HG03432 (cell line): ENCODE results near the gene SETD2.
"Not testable (repeated sequence)": the region's sequence is repeated elsewhere in the genome, so short reads cannot be mapped to it uniquely, and the experiment has no call there.

Source experiments
- ATAC-seq: cut with Tn5 transposase; IDR thresholded peaks from one replicate; pipeline ENCODE4 v1.9.1; 2021; ENCODE audit warnings: mild to moderate bottlenecking, moderate library complexity; ENCODE audit not compliant: unreplicated experiment

The SETD2 gene, protein sequence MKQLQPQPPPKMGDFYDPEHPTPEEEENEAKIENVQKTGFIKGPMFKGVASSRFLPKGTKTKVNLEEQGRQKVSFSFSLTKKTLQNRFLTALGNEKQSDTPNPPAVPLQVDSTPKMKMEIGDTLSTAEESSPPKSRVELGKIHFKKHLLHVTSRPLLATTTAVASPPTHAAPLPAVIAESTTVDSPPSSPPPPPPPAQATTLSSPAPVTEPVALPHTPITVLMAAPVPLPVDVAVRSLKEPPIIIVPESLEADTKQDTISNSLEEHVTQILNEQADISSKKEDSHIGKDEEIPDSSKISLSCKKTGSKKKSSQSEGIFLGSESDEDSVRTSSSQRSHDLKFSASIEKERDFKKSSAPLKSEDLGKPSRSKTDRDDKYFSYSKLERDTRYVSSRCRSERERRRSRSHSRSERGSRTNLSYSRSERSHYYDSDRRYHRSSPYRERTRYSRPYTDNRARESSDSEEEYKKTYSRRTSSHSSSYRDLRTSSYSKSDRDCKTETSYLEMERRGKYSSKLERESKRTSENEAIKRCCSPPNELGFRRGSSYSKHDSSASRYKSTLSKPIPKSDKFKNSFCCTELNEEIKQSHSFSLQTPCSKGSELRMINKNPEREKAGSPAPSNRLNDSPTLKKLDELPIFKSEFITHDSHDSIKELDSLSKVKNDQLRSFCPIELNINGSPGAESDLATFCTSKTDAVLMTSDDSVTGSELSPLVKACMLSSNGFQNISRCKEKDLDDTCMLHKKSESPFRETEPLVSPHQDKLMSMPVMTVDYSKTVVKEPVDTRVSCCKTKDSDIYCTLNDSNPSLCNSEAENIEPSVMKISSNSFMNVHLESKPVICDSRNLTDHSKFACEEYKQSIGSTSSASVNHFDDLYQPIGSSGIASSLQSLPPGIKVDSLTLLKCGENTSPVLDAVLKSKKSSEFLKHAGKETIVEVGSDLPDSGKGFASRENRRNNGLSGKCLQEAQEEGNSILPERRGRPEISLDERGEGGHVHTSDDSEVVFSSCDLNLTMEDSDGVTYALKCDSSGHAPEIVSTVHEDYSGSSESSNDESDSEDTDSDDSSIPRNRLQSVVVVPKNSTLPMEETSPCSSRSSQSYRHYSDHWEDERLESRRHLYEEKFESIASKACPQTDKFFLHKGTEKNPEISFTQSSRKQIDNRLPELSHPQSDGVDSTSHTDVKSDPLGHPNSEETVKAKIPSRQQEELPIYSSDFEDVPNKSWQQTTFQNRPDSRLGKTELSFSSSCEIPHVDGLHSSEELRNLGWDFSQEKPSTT (N-terminal part only)

DNA sequence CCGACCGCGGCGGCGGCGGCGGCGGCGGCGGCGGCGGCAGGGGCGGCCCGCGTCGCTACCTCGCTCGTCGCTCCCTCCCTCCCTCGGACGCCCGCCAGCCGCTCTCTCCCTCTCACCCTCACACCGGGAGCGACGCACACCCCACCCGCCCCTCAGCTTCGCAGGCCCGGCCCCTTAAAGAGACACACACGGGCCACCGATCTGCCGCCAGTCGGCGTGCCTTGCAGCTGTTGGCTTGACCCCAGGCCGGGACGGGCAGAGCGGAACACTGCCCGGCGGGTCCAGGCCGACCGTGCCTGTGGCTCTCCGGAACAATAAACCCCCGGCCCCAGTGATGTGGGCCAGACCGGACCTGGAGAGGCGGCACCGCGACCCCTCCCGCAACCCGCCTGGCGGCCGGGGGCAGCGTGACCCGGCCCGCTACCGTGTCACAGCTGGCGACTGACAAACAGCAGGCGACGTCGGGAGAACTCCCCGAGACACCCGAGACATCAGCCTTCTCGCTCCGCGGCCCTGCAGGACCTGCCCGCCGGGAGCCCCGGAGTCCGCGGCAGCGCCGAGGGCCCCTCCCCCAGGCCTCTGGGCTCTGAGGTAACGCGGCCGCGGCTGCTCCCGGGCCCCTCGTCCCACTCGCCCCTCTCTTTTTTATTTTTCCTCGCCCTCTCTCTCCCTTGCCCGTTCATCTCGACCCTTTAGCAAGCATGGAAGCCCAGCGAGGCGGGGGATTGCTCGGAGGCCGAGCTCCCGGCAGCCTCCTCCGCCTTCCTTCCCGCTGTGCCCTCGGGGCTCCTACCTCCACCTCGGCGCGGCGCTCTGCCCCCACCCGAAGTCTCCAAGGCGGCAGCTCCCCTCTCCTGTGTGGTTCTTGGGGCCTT lies at the start of gene SETD2:
Gene SETD2 (minus strand): TSS at position 107 of the 875 bp plus-strand sequence. CDS start 189 bp downstream, outside the sequence.
- ATAC-seq = peak; percentile 77

DNA sequence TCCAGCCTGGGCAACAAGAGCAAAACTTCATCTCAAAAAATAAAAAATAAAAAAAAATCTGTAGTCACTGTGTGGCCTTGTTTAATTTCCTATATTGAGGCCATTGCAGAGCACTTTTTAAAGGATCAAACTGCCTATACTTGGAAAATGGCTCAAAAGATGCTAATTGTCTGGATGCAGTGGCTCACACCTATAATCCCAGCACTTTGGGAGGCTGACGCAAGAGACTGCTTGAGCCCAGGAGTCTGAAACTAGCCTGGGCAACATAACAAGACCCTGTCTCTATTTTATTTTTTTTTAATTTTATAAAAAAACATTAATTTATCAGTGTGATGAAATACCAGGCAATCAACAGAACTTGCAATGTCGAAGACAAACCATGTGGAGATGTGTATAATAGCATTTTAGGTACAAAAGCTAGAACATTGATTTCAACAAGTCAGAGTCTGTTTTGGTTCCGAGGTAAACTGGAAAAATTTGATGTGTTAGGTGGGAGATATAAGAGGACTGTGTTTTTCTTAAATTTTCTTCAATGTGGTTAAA lies 47.0 kb upstream of the SETD2 start:
- no peak for ATAC-seq

DNA sequence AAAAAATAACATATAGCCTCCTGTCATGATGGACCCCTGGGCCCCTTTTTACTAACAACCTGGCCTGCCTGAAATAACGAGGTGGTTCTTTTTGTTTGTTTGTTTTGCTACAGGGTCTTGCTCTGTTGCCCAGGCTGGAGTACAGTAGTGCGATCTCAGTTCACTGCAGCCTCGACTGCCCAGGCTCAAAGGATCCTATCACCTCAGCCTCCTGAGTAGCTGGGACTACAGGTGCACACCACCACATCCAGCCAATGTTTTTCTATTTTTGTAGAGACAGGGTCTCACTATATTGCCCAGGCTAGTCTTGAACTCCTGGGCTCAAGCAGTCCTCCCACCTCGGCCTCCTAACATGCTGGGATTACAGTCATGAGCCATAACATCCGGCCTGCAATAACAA lies 42.1 kb upstream of the SETD2 start:
- ATAC-seq = not testable (repeated sequence)

DNA sequence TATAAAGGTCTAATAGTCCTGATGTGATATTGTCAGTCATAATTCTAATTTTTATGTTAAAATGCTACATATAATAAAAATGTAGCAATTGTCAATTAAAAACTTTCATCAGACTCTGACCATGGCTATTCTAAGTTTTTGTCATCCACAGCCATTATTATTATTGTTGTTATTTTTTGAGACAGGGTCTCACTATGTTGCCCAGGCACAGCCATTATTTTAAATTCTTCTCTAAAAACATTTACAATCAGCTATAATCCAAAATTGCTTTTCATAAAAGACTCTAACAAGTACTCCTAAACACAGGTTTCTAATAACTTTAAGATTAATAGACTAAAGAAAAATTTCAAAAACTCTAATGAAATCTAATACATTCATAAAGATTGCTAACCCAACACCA lies 41.0 kb upstream of the SETD2 start:
- no peak for ATAC-seq

DNA sequence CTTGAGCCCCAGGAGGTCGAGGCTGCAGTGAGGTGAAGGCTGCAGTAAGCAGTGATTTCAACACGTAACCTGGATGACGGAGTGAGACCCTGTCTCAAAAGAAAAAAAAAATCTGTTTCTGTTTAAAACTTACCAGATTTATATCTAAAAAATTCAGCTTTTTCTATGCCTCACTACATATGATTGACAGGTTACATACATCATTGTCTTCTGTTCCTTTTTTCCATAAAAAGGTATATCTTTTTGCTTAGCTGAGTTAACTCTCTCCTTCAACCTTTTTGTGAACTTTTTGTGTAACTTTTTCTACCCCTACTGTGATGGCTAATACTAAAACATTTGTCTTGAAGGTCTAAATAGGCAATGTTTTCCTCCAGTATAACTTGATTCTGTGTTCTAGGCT lies 38.6 kb upstream of the SETD2 start:
- no peak for ATAC-seq

DNA sequence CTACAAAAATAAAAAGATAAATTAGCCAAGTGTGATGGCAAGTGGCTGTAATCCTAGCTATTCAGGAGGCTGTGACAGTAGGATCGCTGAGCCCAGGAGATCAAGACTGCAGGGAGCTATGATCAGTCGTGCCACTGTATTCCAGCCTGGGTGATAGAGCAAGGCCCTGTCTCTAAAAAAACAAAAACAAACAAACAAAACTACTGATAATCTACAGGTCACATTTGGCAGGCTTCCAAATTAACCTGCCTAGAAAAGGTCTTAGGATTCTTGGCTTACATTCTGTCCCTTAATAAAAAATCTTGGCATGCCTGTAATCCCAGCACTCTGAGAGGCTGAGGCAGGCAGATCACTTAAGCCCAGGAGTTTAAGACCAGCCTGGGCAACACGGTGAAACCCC lies 33.4 kb upstream of the SETD2 start:
- no peak for ATAC-seq

DNA sequence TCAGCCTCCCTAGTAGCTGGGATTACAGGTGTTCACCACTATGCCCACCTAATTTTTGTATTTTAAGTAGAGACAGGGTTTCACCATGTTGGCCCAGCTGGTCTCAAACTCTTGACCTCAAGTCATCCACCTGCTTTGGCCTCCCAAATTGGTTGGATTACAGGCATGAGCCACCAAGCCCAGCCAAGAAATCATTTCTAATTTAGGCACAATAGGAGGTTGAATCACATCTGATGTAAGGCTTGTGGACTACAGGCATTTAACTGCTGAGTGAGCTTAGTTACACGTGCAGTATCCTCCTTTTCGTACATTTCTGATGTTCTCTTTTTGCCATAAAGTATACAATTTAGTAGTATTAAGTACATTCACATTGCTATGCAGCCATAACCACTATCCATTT lies 31.1 kb upstream of the SETD2 start:
- no peak for ATAC-seq

DNA sequence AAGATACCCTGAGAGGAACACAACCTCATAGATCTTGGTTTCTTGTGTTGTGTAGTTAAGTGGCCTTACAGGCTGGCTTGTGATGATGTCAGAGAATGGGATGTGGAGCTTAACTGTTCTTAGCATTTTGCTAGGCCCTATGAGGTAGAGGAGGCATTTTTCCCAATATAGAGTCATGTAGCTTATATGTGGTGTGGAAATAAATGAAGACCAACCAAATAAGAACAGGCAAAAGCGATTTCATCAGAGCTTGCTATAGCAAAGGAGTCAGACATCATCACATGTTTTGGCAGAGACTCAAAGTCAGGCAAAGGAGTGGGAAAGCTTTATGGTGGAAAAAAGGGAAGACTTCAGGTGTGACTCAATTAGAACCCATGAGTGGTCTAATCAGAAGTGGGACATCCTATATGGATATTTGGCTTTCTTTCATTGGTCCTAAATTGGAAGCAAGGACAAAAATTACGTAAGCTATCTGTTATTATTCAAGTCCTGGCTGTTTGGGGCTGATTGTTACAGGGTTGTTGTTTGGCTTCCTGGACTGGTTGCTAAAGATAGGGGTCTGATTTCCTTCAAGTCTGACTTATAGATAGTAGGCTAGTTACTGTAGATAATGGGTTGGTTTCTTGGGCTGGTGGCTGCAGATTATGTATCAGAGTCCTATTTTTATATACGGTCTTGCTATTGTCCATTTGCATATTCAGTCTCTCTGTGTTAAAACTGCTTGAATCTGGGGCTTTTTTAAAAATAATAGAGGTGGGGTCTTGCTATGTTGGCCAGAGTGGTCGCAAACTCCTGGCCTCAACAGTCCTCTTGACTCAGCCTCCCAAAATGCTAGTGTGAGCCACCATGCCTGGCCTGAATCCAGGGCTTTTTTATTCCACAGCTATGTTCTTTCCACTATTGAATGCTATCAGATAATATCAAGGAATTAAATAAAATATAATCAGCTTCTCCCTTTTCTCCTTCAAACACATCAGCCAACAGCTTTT lies 30.3 kb upstream of the SETD2 start:
- ATAC-seq = no peak

DNA sequence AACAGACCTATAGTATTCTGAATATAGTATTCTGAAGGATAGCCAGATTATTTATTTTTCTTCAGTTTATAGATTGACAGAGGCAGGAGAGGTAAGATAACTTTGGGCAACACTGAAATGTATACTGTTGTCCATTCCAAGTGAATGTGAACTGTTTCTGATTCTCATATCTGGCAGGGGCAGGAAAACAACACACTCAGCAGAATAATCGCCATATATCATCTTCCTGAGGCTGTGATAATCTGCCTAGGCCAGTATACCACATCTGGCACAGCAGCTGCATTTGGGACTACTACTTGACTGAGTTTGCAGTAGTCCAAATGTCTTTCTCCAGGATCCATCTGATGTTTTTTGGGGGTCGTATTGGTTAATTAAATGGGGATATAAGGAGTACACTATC lies 22.4 kb upstream of the SETD2 start:
- ATAC-seq = no peak

DNA sequence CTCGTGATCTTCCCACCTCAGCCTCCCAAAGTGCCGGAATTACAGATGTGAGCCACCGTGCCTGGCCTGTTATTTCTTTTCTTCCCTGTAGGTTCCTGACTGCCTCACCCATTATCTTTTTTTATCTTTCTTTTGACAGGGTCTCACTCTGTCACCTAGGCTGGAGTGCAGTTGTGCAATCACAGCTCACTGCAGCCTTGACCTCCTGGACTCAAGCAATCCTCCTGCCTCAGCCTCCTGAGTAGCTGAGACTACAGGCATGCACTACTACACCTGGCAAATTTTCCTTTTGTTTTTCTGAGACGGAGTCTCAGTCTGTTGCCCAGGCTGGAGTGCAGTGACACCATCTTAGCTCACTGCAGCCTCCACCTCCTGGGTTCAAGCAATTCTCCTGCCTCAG lies 17.8 kb upstream of the SETD2 start:
- ATAC-seq = not testable (repeated sequence)

DNA sequence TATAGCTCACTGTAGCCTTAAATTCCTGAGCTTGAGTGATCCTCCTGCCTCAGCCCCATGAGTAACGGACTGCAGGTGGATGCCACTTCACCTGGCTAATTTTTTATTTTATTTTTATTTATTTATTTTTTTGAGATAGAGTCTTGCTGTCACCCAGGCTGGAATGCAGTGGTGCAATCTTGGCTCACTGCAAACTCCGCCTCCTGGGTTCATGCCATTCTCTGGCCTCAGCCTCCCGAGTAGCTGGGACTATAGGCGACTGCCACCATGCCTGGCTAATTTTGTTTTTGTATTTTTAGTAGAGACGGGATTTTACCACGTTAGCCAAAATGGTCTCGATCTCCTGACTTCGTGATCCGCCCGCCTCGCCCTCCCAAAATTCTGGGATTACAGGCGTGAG lies 16.1 kb upstream of the SETD2 start:
- not testable (repeated sequence) for ATAC-seq

DNA sequence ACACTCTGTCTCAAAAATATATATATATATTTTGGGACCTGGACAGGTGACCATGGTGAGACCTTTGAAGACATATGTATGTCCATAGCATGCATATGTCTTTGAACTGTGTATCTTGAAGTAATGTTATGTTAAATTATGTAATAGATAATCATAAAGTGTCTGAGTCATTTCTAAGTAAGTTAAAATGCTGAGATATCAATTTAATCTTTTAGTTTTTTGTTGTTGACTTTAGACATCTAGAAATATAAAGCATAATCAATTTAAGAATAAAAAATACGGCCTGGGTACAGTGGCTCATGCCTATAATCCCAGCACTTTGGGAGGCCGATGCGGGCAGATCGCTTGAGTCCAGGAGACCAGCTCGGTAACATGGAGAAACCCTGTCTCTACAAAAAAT lies 12.7 kb upstream of the SETD2 start:
- ATAC-seq = no peak

DNA sequence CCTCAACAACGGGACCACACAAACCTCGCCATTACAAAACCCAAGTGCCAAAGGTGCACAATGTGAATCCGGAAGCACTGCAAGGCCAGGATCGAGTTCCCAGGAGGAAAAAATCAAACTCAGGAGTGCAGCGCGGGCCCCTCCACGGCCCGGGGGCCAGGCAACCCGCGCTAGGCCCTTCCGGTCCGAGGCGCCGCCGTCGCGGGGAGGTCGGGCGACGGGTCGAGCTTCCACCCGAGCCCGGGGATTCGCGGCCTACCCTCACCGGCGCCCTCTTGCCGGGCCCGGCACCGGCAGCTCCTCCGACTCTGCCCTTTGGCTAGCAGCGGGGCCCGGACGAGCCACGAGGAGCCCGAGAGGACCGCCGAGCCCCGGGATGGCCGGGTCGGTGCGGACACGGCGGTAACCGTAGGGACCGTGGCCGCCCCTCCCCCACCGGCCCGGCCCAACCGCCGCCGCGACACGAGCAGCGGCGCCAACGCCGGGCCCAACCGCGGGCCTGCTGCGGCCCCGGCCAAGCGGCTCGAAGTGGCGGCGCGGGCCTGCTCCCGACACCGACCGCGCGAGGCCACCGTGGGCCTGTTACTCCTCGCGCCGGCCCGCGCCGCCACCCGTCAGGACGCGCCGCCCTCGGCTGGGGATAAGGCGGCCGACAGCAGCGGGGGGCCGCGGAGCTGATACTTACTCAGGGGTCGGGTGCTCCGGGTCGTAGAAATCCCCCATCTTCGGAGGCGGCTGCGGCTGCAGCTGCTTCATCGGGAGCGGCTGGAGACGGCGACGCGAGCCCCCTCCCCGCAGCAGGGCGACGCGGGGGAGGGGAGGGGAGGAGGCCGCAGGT lies 525 bp downstream of the SETD2 start:
- ATAC-seq = peak; percentile 30

DNA sequence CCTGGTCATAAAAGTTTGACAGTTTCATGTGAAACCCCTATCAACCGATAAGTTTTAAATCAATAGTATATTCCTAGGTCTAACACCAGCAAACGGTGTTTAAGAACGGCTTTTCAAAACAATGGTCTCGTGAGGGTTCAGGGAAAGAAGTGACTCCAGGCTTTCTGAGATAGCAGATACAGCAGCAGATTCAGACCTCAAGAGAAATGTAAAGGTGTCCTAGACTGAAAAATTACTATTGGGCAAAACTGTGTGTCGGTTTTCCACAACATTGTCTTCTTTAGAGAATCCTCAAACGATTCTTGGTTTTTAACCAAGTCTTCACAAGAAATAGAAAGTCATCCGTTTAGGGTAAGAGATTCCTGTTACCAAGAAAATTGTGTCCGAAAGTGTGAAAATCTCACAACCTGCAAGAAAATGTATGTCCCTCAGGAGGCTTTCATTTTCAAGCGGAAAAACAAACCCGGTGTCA lies 1.2 kb downstream of the SETD2 start:
- ATAC-seq = no peak

DNA sequence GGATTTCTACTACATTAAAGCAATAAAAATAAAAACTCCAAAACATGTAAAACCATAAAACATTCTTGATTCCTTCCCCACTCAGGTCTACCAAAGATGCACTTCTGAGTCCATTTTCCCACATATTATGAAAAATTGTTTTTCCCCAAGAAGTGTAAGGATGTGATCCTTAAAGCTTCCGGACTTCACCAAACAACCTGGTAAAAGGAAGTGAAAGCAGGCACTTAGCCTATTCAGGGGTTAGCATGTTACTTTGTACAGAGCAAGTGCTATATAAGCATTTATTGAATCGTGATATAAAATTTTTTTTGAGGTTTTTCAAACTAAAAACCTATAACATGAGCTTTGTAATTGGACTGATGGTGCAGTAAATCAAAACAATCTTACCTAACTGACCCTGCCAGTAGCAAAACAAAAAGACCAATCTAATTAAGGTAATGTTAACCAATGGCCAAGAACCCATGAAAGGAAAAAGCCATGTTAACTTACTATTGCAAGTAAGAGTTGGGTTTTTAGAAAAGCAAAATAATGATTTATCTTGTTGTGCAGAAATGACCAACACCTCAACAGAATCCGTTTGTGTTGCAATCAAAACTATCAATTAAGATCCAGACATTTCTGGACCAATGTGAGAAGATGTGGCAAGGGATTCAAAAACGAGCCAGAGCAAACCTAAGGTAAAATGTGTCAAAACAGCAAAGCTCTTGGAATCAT lies 1.8 kb downstream of the SETD2 start:
- ATAC-seq = no peak

DNA sequence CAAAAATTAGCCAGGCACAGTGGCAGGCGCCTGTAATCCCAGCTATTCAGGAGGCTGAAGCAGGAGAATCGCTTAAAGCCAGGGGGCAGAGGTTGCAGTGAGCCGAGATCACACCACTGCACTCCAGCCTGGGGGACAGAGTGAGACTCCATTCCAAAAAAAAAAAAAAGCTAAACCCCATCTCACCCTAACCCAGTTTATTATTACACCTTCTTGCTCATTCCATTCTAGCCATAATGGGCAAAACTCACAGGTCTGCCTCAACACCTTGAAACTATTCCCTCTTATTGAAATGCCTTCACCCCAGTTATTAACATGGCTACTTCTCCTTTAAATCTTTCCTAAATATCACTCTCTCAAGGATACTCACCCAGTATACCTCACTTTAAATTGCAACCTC lies 4.1 kb downstream of the SETD2 start:
- ATAC-seq = no peak

DNA sequence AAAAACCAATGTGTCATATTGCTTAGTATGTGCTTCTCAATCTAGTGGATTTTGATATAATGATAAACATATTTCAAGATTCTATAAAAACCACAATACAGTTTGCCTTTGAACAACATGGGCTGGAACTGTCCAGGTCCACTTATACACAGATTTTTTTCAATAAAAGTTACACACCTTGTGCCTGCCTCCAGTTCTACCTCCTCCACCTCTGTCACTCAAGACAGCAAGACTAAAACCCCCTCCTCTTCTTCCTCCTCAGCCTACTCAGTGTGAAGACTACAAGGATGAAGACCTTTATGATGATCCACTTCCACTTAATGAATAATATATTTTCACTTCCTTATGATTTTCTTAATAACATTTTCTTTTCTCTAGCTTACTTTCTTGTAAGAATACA lies 5.7 kb downstream of the SETD2 start:
- no peak for ATAC-seq
